ENCODE results near the gene EIF3I.
"Not testable (repeated sequence)": the region's sequence is repeated elsewhere in the genome, so short reads cannot be mapped to it uniquely, and the experiment has no call there.

Gene EIF3I

DNA sequence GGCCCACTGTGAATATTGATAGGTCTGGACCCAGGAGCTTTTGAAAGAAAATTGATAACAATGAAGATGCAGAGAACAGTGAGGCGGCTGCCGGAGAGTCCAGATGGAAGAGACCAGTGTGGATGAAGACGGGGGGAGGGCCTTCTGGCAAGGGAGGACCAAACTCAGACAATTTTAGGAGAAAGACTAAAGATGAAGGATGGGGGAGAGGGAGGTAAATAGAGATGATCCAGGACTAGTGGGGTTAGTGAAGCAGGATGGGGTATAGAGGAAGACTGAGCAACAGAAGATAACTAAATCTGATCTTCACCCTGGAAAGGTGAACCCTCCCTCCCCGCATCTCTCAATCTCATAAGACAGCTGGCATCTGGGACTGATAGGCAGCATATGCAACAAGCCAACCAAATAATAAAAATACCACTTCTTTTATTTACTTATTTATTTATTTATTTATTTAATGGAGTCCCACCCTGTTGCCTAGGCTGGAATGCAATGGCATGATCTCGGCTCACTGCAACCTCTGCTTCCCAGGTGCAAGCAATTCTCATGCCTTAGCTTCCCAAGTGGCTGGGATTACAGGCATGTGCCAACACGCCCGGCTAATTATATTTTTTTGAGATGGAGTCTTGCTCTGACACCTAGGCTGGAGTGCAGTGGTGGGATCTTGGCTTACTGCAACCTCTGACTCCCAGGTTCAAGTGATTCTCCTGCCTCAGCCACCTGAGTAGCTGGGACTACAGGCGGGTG, 10.5 kb downstream of the EIF3I start:
- no peak for DNase-seq (ENCODE audit: low read depth)

DNA sequence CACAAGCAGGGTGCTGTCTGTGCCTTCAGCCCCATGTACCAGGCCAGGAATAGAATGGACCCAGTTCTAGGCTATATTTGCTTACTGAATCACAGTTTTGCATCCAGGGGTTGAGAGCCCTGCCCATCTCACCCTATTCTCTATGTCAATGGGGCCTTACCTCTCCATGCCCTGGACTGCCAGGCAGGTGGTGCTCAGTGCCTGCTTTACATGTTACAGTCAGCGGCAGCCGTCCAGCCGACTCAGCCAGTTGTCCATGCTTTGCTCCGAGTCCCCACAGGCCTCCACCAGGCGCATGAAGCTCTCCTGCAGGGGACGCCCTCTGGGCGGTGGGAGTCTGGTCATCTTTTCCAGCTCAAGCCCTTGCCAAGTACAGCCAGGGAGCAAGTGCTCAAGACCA, 12.6 kb downstream of the EIF3I start:
- no peak for DNase-seq (ENCODE audit: low read depth)

DNA sequence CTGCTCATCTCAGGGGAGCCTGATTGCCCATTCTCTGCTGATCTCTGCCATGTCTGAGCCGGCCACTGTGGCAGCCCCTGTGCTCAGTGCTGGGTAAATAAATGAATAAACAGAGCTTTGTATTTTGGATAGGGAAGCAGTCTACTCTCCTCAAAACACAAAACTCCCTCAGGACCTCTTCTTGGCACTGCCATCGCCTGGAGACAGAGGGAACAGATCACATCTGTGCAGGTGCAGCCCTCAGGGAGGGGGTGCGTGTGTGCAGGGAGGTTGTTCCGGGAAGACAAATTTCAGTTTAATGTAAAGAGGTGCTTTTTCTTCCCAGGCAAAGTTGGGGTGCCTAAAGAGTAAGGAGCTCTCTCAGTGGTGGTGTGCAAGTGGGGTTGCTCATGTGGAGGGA, 17.1 kb downstream of the EIF3I start:
- no peak for DNase-seq (ENCODE audit: low read depth)

DNA sequence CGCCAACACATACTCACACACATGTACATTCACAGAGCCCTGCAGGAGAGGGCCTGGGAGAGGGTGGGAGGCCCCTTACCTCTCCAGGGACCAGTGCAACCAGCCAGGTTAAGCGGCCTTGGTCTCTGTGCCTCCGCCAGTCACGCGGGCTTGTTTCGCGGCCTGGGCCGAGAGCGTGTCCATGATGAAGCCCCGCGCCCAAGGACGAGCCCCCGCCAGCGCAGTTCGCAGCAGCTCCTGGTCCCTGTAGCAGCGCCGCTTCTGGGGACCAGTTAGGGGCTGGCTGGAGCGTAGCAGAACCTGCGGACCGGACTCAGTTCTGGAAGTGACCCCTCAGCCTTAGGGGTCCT, 17.6 kb downstream of the EIF3I start:
- no peak for DNase-seq (ENCODE audit: low read depth)

DNA sequence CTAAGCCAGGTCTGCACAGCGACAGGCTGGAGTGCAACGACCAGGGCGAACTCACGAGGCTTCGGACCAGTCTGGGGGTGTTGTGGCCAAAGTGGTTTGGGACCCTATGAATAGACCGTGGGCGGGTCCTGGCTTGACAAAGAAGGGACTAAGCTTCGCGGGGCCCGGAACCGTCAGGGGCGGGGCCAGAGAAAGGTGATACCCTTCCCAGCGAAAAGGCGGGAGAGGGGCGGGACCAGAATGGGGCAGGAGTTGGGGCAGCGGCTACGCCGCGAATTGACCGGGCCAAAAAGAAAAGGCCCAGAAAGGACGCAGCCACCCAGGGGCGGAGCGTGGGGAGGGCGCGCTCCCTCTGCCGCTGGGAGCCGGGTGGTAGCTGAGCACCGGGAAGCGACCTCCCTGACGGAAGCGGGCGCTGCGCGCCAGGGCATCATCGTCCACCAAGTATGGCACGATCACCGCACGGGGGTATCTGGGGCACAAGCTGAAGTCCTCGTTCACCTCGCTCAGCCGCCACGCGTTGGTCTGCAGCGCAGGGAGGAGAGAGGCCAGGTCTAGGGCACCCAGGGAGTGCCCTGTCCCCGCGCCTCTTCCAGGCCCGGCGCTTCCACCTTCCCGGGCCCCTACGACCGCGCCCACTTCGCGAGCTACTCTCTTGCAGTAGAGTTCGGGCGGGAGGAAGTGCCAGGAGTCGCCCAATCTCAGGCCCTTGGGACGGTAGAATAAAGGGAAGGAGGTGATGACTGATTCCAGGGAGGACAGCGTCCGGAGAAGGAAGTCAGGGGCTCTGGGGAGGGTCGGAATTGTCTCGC, 18.1 kb downstream of the EIF3I start:
- DNase-seq (ENCODE audit: low read depth): peak; percentile 51

DNA sequence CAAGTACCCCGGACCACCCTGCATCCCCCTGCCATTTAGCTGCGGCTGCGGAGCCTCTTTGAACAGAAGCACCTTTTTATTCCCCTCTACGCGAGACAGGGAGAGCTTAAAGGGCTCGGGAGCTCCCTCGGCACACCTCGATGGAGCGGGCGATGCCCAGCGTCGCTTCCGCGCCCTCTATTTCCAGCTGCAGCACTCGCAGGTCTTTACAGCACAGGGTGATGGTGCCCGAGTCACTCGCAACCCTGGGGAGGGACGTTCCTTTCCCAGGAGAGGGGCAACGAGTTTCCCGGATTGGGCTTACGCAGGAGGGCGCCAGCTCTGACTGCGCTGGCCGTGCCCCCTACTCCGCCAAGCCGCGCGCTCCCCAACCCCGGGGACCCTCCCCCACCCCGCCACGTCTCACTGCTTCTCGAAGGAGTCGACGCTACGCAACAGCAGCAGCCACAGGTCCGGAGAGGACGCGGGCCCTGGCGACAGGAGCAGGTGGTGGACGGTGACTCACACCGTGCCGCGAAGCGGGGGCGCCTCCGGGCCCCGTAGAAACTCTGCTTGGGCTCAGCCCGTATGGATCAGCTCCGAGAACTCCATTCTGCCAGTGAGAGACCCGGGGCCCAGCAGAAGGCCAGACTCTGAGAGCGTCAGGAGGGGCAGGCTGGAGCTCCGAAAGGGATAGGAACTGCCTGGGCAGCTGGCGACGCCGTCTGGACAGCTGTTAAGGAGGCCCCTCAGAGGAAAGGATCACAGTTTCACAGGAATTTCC, 19.0 kb downstream of the EIF3I start:
- no peak for DNase-seq (ENCODE audit: low read depth)

DNA sequence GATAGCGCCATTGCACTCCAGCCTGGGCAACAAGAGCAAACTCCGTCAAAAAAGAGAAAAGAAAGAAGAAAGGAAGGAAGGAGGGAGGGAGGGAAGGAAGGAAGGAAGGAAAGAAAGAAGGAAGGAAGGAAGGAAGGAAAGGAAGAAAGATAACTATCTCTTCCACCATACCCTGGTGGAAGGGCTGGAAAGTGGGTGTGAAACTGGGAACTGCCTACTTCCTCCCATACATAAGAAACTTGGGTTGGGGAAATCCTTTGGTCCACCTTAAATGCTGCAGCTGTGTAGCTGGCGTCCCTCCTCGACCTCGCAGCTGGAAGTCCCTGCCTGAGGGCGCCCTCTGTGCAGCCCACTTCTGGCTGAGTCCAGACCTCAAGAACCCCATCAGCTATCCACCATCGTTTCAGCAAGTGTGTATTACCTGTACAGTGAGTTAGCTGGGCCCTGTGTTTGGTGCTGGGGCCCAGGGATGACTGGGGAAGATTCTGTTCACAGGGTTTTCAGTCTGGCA, 20.2 kb downstream of the EIF3I start:
- DNase-seq (ENCODE audit: low read depth): no peak

DNA sequence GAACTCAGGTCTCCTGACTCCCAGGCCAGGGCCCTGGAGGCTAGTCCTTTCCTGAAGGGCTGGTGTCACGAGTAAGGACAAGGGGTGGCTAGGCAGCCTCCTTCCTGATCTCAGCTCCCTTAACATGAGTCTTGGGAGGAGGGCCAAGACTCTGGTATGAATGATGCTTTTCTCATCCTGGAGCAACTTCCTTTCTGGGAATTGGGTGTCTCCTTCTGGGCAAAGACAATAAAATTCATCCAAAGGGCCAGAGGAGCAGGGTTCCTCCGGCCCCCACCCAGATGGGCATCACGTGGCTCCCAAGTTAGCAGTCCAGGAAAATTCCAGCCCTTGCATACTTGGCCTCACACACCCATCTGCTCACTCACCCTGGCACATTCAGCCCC, 24.7 kb downstream of the EIF3I start, which contains the start of gene FAM167B:
FAM167B (plus strand) TSS at position 335 of the 386 bp plus-strand sequence. CDS start 200 bp downstream, outside the sequence.
- DNase-seq (ENCODE audit: low read depth): no peak

DNA sequence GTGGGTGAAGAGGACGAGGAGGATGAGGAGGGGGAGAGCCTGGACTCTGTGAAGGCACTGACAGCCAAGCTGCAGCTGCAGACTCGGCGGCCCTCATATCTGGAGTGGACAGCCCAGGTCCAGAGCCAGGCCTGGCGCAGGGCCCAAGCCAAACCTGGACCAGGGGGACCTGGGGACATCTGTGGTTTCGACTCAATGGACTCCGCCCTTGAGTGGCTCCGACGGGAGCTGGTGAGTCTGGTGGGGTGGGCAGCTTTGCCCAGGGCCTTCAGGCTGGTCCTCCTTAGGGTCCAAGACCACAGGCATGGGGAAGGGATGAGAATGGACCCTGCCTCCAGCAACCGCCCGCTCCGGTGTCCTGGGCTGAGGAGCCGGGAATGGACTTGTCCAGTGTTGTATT, 25.2 kb downstream of the EIF3I start:
- DNase-seq (ENCODE audit: low read depth): no peak

DNA sequence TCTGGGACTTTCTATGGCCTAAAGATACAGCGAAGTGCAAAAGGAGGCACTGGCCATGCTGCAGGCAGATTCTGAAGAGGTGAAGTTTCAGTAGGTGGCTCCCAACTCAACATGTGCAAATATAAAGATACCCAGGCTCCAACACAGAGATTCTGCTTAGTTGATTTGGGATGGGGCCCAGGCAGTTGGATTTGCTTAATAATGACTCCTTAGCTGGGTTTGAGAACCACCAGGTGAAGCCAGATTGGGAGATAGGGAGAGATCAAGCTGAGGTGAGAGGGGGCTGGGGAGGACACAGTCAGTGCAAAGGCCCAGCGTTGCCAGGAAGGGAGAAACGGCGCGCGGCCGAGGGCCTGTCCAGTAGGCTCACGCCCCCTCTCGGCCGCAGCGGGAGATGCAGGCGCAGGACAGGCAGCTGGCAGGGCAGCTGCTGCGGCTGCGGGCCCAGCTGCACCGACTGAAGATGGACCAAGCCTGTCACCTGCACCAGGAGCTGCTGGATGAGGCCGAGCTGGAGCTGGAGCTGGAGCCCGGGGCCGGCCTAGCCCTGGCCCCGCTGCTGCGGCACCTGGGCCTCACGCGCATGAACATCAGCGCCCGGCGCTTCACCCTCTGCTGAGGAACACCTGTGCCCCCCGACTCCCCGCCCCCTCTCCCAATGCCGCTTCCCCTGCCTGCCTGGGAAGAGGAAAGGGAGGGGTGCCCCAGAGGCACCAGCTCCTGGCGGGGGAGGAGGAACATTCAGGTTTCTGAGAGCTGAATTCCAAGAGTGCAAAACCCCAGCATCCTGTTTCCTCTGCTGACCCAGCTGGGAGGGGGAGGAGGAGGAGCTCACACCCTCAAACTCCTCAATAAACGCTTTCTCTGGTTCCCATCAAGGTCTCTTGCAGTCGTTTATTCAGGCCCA, 26.0 kb downstream of the EIF3I start:
- DNase-seq (ENCODE audit: low read depth): peak; percentile 52

DNA sequence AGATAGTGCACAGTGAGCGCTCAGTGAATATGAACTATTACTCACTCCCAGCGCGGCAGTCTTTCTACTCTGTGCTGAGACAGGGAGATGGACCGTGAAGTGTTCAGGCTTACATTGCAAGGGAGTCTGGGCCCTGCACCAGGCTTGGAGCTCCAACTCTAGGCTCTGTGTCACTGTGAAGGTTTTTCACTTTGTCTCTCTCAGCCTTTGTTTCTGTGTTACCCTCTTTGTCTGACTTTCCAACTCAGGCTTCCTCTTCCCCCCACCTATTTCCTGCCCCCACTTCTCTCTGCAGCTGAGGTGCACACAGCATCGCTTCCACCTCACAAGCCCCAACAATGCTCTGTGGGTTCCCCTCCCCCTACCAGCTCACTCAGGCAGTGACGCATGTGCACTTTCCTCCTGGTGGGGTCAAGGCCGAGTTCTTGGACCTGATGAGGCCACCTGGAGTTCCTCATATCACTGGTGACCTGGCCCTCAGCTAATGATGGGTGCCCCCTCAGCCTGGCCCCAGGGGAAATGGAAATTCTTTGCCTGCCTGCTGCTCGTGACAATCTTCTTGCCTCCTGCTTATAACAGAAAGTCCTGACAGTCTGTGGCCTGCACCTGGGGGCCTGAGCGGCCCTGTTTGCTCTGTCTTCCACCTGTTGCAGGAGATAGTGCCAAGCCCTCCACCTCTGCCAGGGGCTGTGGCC, 27.8 kb downstream of the EIF3I start:
- DNase-seq (ENCODE audit: low read depth): peak; percentile 82

DNA sequence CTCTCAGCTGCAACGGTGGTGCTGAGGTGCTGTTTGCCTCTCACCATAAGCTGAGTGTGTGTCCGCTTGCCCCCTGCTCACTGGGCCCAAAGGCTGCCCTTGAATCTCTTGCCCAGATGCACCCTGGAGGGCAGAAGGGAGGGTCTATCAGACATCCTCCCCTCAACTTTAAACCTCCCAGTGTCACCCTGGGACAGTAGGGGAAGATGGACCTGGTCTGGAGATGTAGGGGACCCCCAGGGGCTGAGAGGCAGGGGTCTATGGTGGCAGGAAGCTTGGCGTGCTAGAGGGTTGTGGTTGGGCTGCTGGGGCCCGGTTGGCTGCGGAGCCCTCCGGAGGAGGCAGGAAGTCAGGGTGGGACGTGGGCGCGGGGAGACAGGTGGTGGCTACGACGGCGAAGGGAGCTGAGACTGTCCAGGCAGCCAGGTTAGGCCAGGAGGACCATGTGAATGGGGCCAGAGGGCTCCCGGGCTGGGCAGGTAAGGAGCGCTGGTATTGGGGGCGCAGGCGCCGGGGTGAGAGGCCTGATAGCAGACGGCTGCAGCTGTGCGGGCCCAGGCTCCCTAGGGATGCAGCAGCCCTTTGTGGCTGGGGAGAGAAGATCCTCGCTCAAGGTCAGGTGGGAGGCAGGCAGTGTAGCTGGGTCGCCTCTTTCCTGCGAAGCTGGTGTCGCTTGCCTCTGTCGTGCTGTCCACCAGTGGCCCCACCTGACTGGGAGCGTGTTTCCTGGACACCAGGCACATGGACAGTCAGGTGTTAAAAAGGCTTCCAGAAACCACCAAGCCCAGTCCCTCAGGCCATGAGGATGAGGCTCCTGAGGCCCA, 28.9 kb downstream of the EIF3I start, which contains the start of gene LCK:
LCK (plus strand) TSS at position 373 of the 824 bp plus-strand sequence. CDS start 23,065 bp downstream, outside the sequence.
- peak; percentile 34 for DNase-seq (ENCODE audit: low read depth)

DNA sequence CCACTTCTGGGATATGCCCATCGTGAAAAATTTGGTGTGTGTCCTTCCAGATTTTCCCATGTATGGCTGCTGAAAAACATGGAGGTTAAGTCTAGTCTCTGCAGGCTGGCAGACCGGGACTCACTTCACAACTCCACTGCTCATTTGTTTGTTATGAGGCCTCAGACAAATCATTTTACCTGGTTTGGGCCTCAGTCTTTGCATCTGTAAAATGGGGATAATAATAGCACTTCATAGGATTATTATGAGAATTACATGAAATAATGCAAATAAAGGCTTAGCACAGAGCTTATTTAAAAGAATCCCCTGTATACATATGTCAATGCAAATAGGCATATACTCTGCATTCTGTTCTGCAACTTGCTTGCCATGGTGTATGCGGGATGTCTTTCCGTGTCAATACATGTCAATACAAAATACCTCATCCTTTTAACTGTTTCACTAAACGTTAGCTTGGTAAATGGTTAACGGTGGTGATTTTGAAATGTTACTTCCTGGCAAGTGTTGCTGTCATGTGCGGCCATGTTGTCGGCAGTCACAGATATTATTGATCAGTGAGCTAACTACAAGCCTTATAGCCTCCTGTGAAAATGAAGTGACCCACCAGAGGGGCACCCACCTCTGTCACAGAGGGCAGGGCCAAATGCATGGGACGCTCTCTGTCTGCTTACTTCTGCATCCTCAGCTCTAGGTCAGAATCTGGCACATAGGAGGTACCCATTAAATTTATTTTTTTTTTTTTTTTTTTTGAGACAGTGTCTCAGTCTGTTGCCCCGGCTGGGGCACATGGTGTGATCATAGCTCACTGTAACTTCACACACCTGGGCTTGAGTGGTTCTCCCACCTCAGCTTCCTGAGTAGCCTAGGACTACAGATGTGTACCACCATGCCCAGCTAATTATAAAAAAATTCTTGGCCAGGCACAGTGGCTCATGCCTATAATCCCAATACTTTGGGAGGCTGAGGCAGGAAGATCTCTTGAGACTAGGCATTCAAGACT, 33.2 kb downstream of the EIF3I start:
- no peak for DNase-seq (ENCODE audit: low read depth)

DNA sequence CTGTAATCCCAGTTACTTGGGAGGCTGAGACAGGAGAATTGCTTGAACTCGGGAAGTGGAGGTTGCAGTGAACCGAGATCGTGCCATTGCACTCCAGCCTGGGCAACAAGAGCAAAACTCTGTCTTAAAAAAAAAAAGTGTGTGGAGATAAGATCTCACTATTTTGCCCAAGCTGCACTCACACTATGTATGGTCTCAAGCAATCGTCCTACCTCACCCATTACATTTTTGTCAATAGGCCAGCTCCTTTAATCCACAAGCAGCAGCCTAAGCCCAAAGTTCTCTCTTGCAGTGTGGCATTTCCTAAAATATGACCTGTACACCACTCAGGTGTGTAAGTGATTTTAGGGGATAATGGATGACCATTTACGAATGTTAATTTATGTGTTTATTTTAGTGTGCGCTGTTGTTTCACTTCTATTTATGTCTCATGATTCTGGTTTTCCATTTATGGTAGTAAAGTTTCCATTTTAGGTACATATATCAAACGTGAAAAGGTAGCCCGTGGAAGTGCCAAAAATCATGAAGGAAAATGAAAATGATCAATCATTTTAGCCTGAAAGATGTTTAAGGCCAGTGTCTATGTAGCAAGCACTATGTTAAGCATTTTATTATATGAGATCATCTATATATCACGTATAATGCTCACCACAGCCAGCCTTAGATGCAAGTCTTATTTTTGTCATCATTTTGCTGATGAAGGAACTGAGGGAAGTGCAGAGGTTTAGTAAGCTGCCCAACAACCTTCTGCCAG, 34.4 kb downstream of the EIF3I start:
- DNase-seq (ENCODE audit: low read depth): no peak

DNA sequence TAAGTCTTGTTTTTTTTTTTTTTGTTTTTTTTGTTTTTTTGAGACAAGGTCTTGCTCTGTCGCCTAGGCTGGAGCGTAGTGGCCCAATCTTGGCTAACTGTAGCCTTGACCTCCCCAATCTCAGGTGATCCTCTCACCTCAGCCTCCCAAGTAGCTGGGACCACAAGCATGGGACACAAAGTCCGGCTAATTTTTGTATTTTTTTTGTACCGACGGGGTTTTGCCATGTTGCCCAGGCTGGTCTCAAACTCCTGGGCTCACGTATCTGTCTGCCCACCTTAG, 35.0 kb downstream of the EIF3I start:
- DNase-seq (ENCODE audit: low read depth): no peak

DNA sequence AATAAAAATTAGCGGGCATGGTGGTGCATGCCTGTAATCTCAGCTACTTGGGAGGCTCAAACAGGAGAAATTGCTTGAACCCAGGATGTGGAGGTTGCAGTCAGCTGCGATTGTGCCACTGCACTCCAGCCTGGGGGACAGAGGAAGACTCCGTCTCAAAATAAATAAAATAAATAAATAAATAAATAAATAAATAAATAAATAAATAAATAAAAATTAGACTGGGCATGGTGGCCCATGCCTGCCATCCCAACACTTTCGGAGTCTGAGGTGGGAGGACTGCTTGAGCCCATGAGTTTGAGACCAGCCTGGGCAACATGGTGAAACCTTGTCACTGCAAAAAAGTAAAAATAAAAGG, 41.0 kb downstream of the EIF3I start:
- DNase-seq (ENCODE audit: low read depth): not testable (repeated sequence)

DNA sequence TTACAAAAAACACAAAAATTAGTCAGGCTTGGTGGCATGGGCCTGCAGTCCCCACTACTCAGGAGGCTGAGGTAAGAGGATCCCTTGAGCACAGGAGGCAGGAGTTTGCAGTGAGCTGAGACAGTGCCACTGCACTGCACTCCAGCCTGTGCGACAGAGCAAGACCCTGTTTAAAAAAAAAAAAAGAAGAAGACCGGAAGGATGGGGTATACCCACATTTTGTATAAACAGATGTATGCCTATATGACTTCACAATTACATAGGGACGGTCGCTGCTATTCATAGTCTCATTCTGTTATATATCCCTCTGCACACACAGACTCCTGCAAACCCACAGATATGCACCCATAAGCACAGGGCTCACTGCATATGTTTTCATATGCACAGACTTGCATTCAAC, 41.5 kb downstream of the EIF3I start:
- no peak for DNase-seq (ENCODE audit: low read depth)

DNA sequence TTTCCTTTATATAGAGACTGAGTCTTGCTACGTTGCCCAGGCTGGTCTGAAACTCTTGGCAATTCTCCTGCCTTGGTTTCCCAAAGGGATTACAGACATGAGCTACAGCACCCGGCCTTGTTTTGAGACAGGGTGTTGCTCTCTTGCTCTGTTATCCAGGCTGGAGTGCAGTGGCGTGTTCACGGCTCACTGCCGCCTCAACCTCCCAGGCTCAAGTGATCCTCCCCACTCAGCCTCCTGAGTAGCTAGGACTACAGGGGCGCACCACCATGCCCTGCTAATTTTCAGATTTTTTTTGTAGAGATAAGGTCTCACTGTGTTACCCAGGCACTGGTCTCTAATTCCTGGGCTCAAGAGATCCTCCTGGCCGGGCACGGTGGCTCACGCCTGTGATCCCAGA, 43.6 kb downstream of the EIF3I start:
- no peak for DNase-seq (ENCODE audit: low read depth)
